ENCODE results near the gene TGFBR3.

DNA sequence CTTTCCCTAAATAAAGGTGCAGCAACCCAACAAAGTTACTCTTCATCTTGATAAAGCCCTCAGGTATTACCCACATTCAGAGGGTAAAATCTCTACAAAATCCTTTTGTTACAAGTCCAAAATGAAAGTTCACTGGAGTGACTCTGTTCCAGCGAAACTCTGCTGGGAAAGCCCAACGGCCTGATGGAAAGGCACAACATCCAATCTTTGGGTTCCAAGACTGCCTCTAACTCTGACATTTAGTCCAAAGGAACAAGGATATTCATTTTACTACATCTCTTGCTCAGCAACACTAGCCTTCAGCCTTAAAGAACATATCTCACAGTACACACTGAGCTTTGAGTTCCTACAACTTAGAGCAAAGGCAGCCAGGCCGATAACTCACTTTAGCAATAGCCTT lies 42.1 kb downstream of the TGFBR3 start:
- TF ChIP-seq, protein P1, sequence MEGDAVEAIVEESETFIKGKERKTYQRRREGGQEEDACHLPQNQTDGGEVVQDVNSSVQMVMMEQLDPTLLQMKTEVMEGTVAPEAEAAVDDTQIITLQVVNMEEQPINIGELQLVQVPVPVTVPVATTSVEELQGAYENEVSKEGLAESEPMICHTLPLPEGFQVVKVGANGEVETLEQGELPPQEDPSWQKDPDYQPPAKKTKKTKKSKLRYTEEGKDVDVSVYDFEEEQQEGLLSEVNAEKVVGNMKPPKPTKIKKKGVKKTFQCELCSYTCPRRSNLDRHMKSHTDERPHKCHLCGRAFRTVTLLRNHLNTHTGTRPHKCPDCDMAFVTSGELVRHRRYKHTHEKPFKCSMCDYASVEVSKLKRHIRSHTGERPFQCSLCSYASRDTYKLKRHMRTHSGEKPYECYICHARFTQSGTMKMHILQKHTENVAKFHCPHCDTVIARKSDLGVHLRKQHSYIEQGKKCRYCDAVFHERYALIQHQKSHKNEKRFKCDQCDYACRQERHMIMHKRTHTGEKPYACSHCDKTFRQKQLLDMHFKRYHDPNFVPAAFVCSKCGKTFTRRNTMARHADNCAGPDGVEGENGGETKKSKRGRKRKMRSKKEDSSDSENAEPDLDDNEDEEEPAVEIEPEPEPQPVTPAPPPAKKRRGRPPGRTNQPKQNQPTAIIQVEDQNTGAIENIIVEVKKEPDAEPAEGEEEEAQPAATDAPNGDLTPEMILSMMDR (IDR thresholded peaks at IDR 0.05 in 8 of 11, conservative IDR thresholded peaks at IDR 0.05 in 3 of 11), result no peak
- TF ChIP-seq POLR2AphosphoS5 (IDR thresholded peaks at IDR 0.05), result no peak
